Hematopoietic multipotent progenitor cell treated with erythropoietin and hydrocortisone succinate and interleukin-3 and kit ligand, for 4 days (in vitro differentiated cells): ENCODE data around the gene RADIL.

Source experiments
- DNase-seq: peaks from one replicate; pipeline ENCODE4 v3.0.0-alpha.2; 2015

Gene RADIL

GRCh38 chr7:4774658-4775249, 108.8 kb downstream of the RADIL start:
- DNase-seq: peak; percentile 71

- DNase-seq: no peak
Observed at GRCh38 chr7:4774007-4774406, 109.5 kb downstream of the RADIL start.

GRCh38 chr7:4772306-4772705, 111.2 kb downstream of the RADIL start:
- no peak for DNase-seq

- no peak for DNase-seq
Observed at GRCh38 chr7:4771737-4772136, 111.8 kb downstream of the RADIL start.

GRCh38 chr7:4770886-4771285, 112.6 kb downstream of the RADIL start:
- DNase-seq: no peak

GRCh38 chr7:4769761-4770160, 113.8 kb downstream of the RADIL start:
- peak; percentile 29 for DNase-seq

GRCh38 chr7:4768597-4769569, 114.6 kb downstream of the RADIL start:
- DNase-seq: no peak

- no peak for DNase-seq
Observed at GRCh38 chr7:4766666-4767519, 116.6 kb downstream of the RADIL start.

GRCh38 chr7:4765776-4766490, 117.6 kb downstream of the RADIL start:
- DNase-seq: no peak

- no peak for DNase-seq
Observed at GRCh38 chr7:4764402-4765007, 119.0 kb downstream of the RADIL start.

- no peak for DNase-seq
Observed at GRCh38 chr7:4763794-4764185, 119.7 kb downstream of the RADIL start.

- DNase-seq: no peak
Observed at GRCh38 chr7:4763091-4763793, 120.3 kb downstream of the RADIL start.

- no peak for DNase-seq
Observed at GRCh38 chr7:4762121-4763055, 121.1 kb downstream of the RADIL start.

- DNase-seq: no peak
Observed at GRCh38 chr7:4760952-4761351, 122.6 kb downstream of the RADIL start.

- DNase-seq: no peak
Observed at GRCh38 chr7:4759211-4759610, 124.3 kb downstream of the RADIL start.

- DNase-seq: no peak
Observed at GRCh38 chr7:4758791-4759190, 124.7 kb downstream of the RADIL start.

- DNase-seq: no peak
Observed at GRCh38 chr7:4758111-4758510, 125.4 kb downstream of the RADIL start.

- DNase-seq: no peak
Observed at GRCh38 chr7:4755045-4755444, 128.5 kb downstream of the RADIL start.

GRCh38 chr7:4754433-4755010, 129.0 kb downstream of the RADIL start:
- DNase-seq: no peak
